HG03460 (cell line): ENCODE results near the gene SNTA1.
"Not testable (repeated sequence)": the region's sequence is repeated elsewhere in the genome, so short reads cannot be mapped to it uniquely, and the experiment has no call there.

Experiments used
- ATAC-seq: cut with Tn5 transposase; IDR thresholded peaks from one replicate; pipeline ENCODE4 v1.9.1; 2021; ENCODE audit not compliant: unreplicated experiment

The SNTA1 gene

DNA sequence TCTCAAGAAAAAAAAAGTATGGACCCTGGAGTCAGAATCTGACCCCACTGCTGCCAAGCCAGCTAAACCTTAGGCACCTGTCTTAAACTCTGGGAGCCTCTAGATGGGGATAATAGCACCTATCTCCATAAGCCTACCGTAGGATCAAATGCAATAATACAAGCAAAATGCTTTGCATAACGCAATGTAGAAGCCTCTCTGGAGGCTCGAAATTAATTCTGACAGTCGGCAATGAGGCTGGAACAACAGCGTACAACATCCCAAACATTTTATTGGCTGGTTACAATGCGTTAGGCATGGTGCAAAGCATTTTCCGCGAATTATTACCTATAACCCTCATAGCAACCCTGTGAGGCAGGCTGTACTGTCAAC, 42.8 kb downstream of the SNTA1 start:
- ATAC-seq: no peak

- no peak for ATAC-seq
Measured at GRCh38 chr20:33399924-33400323, 43.6 kb downstream of the SNTA1 start.

DNA sequence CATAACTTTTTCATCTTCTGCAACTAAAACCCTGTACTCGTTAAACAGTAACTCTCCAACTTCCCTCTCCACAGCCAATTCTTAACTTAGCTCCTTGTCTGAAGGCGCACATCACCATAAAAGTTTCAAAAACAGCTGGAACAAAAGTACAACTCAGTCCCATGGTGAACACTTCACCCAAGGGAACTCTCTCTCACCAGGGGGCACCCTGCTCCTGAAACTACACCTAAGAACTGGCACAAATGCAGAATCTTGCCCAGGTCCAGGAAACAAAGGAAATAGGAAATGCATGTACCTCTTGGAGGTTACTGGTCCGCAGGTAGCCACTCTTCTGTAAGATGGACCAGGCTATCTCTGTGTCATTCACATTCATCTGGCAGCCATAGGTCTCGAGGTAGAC, 48.8 kb downstream of the SNTA1 start:
- ATAC-seq: no peak

DNA sequence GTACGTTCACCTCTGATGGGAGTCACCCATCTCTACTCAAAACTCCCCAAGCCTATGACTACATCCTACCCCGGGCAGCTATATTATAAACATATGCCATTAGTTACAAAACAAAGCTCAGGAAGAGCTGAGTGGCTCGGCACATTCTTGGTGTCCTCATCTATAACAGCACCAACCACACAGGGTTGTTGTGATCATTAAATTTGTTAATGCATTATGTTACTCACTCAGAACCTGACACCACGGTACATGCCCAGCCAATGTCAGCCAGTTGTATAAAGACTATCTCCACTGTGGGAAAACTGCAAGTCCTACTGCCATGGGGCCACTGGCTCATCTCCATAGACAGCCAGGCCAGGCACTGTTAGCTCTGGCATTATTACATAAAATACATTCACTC, 50.0 kb downstream of the SNTA1 start:
- no peak for ATAC-seq

DNA sequence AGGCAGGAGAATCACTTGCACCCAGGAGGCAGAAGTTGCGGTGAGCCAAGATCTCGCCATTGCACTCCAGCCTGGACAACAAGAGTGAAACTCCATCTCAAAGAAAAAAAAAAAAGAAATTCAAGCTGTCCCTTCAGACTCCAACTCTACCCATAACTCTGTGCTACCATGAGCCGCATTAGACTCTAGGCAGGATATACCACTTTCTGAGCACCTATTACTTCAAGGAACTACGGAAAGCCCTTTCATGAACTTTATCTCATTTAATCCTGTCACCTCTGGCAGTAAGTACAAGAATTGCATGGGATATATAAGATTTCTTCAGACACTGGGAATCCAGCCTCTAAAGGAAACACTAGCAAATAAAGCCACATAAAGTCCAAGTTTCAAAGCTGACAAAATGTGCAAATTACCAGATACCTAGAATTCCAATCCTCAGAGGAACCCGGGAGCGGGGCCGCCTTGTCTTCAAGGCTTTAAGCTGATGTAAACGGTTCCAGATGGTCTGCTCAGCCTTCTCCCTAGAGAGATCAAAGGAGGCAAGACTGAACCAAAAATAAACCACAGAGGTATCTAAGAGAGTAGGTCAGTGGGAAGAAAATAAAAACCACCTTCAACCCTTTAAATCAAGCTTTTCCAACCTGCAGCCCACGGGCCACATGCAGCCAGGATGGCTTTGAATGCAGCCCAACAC, 51.7 kb downstream of the SNTA1 start:
- ATAC-seq: no peak

GRCh38 chr20:33389326-33389725, 54.2 kb downstream of the SNTA1 start:
- not testable (repeated sequence) for ATAC-seq

DNA sequence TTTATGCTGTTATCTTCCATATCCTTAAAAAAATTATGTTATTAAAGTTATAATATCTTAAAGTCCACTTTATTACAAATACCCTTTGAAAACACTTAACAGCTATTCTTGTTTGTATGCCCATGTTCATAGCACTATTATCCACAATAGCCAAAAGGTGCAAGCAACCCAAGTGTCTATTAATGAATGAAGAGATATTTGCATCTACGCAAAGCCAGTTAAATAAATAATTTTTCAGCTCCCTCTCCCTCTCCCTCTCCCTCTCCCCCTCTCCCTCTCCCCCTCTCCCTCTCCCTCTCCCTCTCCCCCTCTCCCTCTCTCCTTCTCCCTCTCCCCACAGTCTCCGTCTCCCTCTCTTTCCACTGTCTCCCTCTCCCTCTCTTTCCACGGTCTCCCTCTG, 55.3 kb downstream of the SNTA1 start:
- no peak for ATAC-seq

DNA sequence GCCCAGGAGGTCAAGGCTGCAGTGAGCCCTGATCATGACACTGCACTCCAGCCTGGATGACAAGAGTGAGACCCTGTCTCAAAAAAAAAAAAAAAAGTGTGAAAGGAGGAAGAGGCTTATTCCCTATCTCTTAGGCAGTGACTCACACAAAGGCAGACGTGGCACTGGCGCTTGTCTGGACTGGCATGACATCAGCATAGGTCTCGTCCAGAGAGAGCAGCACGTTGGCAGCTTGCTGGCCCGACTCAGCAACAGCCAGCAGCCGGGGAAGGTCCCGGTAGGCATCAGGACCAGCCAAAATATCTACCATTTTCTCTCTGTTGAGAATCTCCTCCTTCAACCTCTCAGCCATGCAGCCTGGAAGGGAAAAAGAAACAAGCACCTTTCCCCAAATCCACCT, 56.4 kb downstream of the SNTA1 start:
- no peak for ATAC-seq

DNA sequence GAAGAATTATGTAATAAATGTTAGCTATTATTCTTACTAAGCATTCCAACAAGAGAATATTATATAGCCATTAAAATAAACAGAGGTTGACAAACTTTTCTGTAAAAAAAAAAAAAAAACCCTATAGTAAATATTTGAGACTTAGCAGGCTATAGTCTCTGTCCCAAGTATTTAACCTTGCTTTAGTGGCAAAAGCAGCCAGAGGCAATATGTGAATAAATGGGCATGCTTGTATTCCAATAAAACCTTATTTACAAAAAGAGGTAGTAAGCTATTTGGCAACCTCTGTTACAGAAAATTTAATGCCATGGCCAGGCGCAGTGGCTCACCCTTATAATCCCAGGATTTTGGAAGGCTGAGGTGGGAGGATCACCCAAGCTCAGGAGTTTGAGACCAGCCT, 56.9 kb downstream of the SNTA1 start:
- ATAC-seq: no peak

GRCh38 chr20:33377366-33377765, 66.2 kb downstream of the SNTA1 start:
- no peak for ATAC-seq

GRCh38 chr20:33373735-33374605, 69.6 kb downstream of the SNTA1 start:
- ATAC-seq: no peak

DNA sequence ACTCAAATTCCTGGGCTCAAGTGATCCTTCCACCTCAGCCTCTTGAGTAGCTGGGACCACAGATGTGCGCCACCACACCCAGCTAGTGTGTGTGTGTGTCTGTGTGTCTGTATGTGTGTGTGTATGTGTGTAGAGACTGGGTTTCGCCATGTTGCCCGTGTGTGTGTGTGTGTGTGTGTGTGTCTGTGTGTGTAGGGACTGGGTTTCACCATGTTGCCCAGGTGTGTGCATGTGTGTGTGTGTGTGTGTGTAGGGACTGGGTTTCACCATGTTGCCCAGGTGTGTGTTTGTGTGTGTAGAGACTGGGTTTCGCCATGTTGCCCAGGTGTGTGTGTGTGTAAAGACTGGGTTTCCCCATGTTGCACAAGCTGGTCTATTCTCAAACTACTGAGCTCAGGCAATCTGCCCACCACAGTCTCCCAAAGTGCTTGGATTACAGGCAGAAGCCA, 70.5 kb downstream of the SNTA1 start:
- ATAC-seq: no peak

DNA sequence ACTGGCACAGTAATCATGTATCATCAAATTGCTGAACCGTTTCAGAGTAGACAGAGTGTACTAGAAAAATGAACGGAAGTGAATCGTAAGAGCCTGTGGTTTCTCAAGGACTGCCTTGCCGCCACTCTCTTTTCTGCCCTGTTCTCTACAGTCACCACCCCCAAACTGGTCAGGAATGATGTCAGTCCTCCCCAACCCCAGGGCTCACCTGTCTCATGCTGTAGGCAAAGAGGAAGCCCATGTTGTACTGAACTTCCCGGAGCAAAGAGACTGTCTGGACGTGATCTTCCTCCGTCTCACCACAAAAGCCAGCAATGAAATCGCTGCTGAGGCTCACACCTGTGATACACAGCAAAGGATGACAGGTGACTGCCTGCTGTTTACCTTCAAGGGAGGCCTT, 73.3 kb downstream of the SNTA1 start:
- no peak for ATAC-seq

DNA sequence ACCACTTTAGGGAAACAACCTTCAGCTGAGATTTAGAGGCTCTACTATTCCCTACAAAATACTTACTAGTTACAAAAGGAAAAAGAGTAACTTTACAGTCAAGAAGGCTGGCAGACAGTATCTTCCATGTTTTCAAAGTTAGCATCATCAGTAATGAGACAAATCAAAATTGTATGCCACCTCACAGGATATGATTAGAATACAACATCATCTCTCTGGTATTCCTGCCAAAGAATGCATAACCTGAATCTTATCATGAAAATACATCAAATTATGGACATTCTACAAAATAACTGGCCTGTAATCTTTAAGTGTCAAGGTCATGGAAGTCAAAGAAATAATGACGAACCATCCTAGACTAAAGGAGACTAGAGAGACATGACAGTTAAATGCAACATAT, 80.7 kb downstream of the SNTA1 start:
- no peak for ATAC-seq

DNA sequence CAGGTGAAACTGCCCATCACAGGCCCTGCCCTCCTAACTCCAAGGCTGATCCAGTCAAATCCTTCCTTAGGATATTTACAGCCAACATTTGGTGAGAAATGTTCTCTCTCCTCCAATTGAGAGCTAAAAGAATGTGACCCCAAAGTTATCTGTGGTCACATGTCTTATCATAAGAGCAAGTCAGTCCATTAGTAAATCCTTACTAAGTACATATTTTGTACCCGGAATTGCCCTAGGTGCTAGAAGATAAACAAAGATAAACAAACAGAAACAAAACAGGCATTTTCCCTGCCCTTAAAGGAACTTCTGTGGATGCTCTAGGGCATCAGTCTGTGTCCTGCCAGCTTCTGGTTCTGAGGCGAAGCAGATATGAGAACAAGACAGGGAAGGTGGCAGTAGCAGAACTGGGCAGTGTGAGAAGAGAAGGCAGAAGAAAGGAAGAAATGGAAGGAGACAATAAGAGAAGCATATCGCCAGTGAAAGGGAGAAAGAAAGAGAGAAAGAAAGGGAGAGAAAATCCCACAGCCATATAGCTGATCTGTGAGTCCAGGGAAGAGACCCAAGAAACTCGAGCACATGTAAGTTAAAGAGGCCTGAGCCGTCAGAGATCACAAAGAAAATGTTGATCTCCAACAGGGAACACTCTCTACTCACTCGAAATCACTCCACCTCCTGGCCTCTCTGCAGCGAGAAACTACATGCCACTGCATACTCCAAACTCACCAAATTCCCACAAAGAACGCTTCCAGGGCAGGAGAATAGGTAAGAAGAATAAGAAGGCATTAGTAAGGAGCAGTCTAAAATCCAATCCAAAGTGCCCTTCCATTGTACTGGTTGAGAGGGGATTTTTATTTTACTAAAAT, 83.9 kb downstream of the SNTA1 start:
- ATAC-seq: no peak
